Testis (tissue), 2 donors: ENCODE measurements around the gene C1QL2.

Experiments used
- POLR2A ChIP-seq: fragments of 450-650 bp; IDR thresholded peaks from one replicate; pipeline ENCODE4 v1.6.1; 2017; ENCODE audit warnings: antibody characterized with exemption, mild to moderate bottlenecking, moderate library complexity
- TF ChIP-seq, protein P1 (sequence below), 3 experiments: fragments of 450-650 bp in 2 of 3; fragments of 200-600 bp in 1 of 3; sonication (generic) in 1 of 3; IDR thresholded peaks; one replicate each; pipeline ENCODE4 v1.5.1; 2016 to 2019; ENCODE audit warnings: antibody characterized with exemption in 3 of 3, mild to moderate bottlenecking in 2 of 3, moderate library complexity in 1 of 3

DNA sequence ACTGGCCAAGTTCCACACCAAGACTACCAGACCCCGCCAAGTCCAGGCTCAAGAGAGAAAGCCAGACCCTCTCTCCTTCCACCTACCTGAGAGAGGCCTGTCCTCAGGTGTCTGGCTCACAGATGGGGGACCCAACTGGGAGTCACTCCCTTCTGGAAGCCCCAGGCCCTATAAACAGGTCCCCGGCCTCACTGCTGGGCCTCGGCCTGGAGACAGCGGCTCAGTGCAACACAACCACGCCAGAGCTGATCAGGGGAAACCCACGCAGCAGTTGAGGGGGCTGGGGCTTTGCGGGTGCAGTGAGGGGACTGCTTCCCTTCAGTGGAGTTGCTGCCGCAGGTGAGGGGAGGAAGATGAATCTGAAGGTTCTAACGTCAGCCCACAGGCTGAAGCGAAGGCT lies 22.8 kb upstream of the C1QL2 start:
- TF ChIP-seq, protein P1, sequence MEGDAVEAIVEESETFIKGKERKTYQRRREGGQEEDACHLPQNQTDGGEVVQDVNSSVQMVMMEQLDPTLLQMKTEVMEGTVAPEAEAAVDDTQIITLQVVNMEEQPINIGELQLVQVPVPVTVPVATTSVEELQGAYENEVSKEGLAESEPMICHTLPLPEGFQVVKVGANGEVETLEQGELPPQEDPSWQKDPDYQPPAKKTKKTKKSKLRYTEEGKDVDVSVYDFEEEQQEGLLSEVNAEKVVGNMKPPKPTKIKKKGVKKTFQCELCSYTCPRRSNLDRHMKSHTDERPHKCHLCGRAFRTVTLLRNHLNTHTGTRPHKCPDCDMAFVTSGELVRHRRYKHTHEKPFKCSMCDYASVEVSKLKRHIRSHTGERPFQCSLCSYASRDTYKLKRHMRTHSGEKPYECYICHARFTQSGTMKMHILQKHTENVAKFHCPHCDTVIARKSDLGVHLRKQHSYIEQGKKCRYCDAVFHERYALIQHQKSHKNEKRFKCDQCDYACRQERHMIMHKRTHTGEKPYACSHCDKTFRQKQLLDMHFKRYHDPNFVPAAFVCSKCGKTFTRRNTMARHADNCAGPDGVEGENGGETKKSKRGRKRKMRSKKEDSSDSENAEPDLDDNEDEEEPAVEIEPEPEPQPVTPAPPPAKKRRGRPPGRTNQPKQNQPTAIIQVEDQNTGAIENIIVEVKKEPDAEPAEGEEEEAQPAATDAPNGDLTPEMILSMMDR (IDR thresholded peaks at IDR 0.05): no peak
- TF ChIP-seq POLR2A: no peak
